H1 (cell line): ENCODE results near the gene TPSD1. TPM values are rescaled to one million over a fixed set of nuclear protein-coding genes. Genes with fewer than 3 reads are reported as not detected.
"Not testable (repeated sequence)": the region's sequence is repeated elsewhere in the genome, so short reads cannot be mapped to it uniquely, and the experiment has no call there.

ENCODE experiments used
- CTCF ChIA-PET: fragments of 300-600 bp; sonication (Branson Sonifier 250); formaldehyde crosslinking; loops from one replicate; lab custom pipeline; 2021; ENCODE audit not compliant: partially characterized antibody; lab: Charles Lee
- POLR2A ChIA-PET: fragments of 300-600 bp; sonication (Branson Sonifier 250); formaldehyde crosslinking; loops from one replicate; lab custom pipeline; 2021; ENCODE audit warnings: inconsistent platforms; ENCODE audit not compliant: partially characterized antibody; lab: Charles Lee
- DNase-seq, 2 experiments: peaks; one replicate each; pipeline versions ENCODE4 v3.0.0 to v3.0.0-alpha.2; 2010 to 2022; ENCODE audit warnings: low spot score in 2 of 2, low read depth in 1 of 2, mixed read lengths in 1 of 2
- FAIRE-seq: peaks from 2 replicates; lab custom pipeline; 2011; peaks lifted over from hg19 to GRCh38; lab: Jason Lieb, UNC
- H2AFZ ChIP-seq: 2 replicates; pipeline ENCODE4 v1.8.1; 2012; ENCODE audit warnings: low read length, inconsistent platforms
- H2AK5ac ChIP-seq: 2 replicates; pipeline ENCODE4 v1.6.1; 2013; ENCODE audit warnings: low read depth, low read length
- H2BK120ac ChIP-seq: replicated peaks from 2 replicates; pipeline ENCODE3; 2013; ENCODE audit warnings: low read depth, low read length, inconsistent platforms
- H2BK12ac ChIP-seq: 2 replicates; pipeline ENCODE4 v1.6.1; 2013; ENCODE audit warnings: low read depth, low read length
- H2BK15ac ChIP-seq: 2 replicates; pipeline ENCODE4 v1.6.1; 2013; ENCODE audit warnings: low read length
- H2BK20ac ChIP-seq: 2 replicates; pipeline ENCODE4 v1.6.1; 2013; ENCODE audit warnings: low read length
- H2BK5ac ChIP-seq: 2 replicates; pipeline ENCODE4 v1.6.1; 2013; ENCODE audit warnings: low read depth, low read length
- H3K14ac ChIP-seq: 2 replicates; pipeline ENCODE4 v1.6.1; 2013; ENCODE audit warnings: inconsistent platforms; ENCODE audit not compliant: insufficient read length
- H3K18ac ChIP-seq: 2 replicates; pipeline ENCODE4 v1.6.1; 2013; ENCODE audit warnings: low read length; ENCODE audit errors: extremely low read depth
- H3K23ac ChIP-seq: 2 replicates; pipeline ENCODE4 v1.6.1; 2013; ENCODE audit warnings: inconsistent platforms; ENCODE audit not compliant: insufficient read length
- H3K23me2 ChIP-seq: 2 replicates; pipeline ENCODE4 v1.6.1; 2013; ENCODE audit warnings: low read depth, low read length
- H3K27ac ChIP-seq: 2 replicates; pipeline ENCODE4 v1.6.1; 2011; ENCODE audit warnings: low read depth, low read length, inconsistent platforms
- H3K27me3 ChIP-seq, 4 experiments: replicated peaks in 1 of 4; 1 replicate in 1 of 4; 2 replicates in 3 of 4; pipeline versions ENCODE4 v1.6.1 to v1.8.1; 2011 to 2013; ENCODE audit warnings: low read length in 3 of 4, mild to moderate bottlenecking in 3 of 4, inconsistent platforms in 2 of 4, mixed read lengths in 2 of 4, moderate library complexity in 1 of 4; ENCODE audit not compliant: control insufficient read depth in 3 of 4, insufficient read depth in 3 of 4; ENCODE audit errors: extremely low read depth in 1 of 4
- H3K36me3 ChIP-seq, 4 experiments: 2 replicates each; pipeline versions ENCODE4 v1.6.1 to v1.8.1; 2011 to 2013; ENCODE audit warnings: mild to moderate bottlenecking in 4 of 4, low read length in 3 of 4, moderate library complexity in 2 of 4, control low read depth in 1 of 4, inconsistent platforms in 1 of 4; ENCODE audit not compliant: insufficient read depth in 4 of 4, control insufficient read depth in 2 of 4
- H3K4ac ChIP-seq: replicated peaks from 2 replicates; pipeline ENCODE3; 2013; ENCODE audit warnings: low read length, low read depth, mixed read lengths, inconsistent platforms; ENCODE audit not compliant: insufficient read length
- H3K4me1 ChIP-seq, 4 experiments: replicated peaks in 1 of 4; 1 replicate in 1 of 4; 2 replicates in 3 of 4; pipeline versions ENCODE4 v1.6.1 to v1.8.1; 2011 to 2013; ENCODE audit warnings: low read length in 3 of 4, inconsistent platforms in 2 of 4, mixed read lengths in 1 of 4; ENCODE audit not compliant: insufficient read depth in 4 of 4, control insufficient read depth in 3 of 4
- H3K4me2 ChIP-seq, 2 experiments: 2 replicates each; pipeline versions ENCODE4 v1.6.1 to v1.8.1; 2011 to 2013; ENCODE audit warnings: low read depth in 2 of 2, low read length in 2 of 2, control low read depth in 1 of 2, inconsistent platforms in 1 of 2, mild to moderate bottlenecking in 1 of 2; ENCODE audit not compliant: insufficient read depth in 1 of 2
- H3K4me3 ChIP-seq, 4 experiments: fragments of 200-600, 300-600 bp in 1 of 4; sonication (generic), shearing (Covaris generic), sonication (Bioruptor Twin) in 1 of 4; 2 replicates each; pipeline versions ENCODE4 v1.5.1 to v1.8.1; 2011 to 2016; ENCODE audit warnings: low read length in 4 of 4, low read depth in 3 of 4, control low read depth in 2 of 4, inconsistent platforms in 2 of 4, mild to moderate bottlenecking in 2 of 4, mixed read lengths in 1 of 4, moderate library complexity in 1 of 4; ENCODE audit not compliant: insufficient read depth in 2 of 4; ENCODE audit errors: extremely low read depth in 1 of 4
- H3K56ac ChIP-seq: replicated peaks from 2 replicates; pipeline ENCODE3; 2013; ENCODE audit warnings: low read depth, mild to moderate bottlenecking, mixed read lengths, low read length, inconsistent platforms; ENCODE audit not compliant: insufficient read length
- H3K79me1 ChIP-seq: 2 replicates; pipeline ENCODE4 v1.6.1; 2013; ENCODE audit warnings: low read depth, low read length, control low read depth
- H3K79me2 ChIP-seq, 2 experiments: 2 replicates each; pipeline versions ENCODE4 v1.6.1 to v1.8.1; 2012 to 2013; ENCODE audit warnings: low read length in 2 of 2, mild to moderate bottlenecking in 2 of 2, inconsistent platforms in 1 of 2; ENCODE audit not compliant: insufficient read depth in 2 of 2, control insufficient read depth in 1 of 2
- H3K9ac ChIP-seq, 4 experiments: replicated peaks in 1 of 4; 1 replicate in 1 of 4; 2 replicates in 3 of 4; pipeline versions ENCODE4 v1.6.1 to v1.8.1; 2011 to 2013; ENCODE audit warnings: low read depth in 3 of 4, low read length in 3 of 4, control low read depth in 2 of 4, mild to moderate bottlenecking in 2 of 4, moderate library complexity in 2 of 4, inconsistent platforms in 1 of 4; ENCODE audit errors: extremely low read depth in 1 of 4
- H3K9me3 ChIP-seq, 2 experiments: 2 replicates each; pipeline versions ENCODE4 v1.6.1 to v1.8.1; 2012 to 2013; ENCODE audit warnings: mild to moderate bottlenecking in 2 of 2, moderate library complexity in 2 of 2, control low read depth in 1 of 2, inconsistent platforms in 1 of 2, low read depth in 1 of 2, low read length in 1 of 2, mixed read lengths in 1 of 2; ENCODE audit not compliant: insufficient read depth in 2 of 2
- H4K20me1 ChIP-seq, 2 experiments: replicated peaks in 1 of 2; 2 replicates each; pipeline versions ENCODE3 to v1.8.1; 2011 to 2013; ENCODE audit warnings: inconsistent platforms in 2 of 2, low read length in 2 of 2, mild to moderate bottlenecking in 1 of 2; ENCODE audit not compliant: insufficient read depth in 2 of 2, control insufficient read depth in 1 of 2
- H4K5ac ChIP-seq: 2 replicates; pipeline ENCODE4 v1.6.1; 2013; ENCODE audit warnings: low read length, low read depth, mixed read lengths, inconsistent platforms; ENCODE audit not compliant: insufficient read length
- H4K8ac ChIP-seq: 2 replicates; pipeline ENCODE4 v1.8.0; 2013; ENCODE audit warnings: mild to moderate bottlenecking, moderate library complexity, low read length, inconsistent platforms; ENCODE audit not compliant: insufficient read depth; ENCODE audit errors: extremely low read depth
- H4K91ac ChIP-seq: replicated peaks from 2 replicates; pipeline ENCODE3; 2013; ENCODE audit warnings: low read length, mixed read lengths, inconsistent platforms; ENCODE audit not compliant: insufficient read length
- WGBS, 2 experiments: shearing (Covaris generic) in 1 of 2; methylation state at CpG; one replicate each; pipeline versions ENCODE4 v1.1.6 to v1.1.7; 2013 to 2015; ENCODE audit warnings: low lambda C conversion rate in 2 of 2, mixed read lengths in 2 of 2, inconsistent platforms in 1 of 2, low coverage in 1 of 2, missing lambda C conversion rate in 1 of 2; ENCODE audit not compliant: insufficient replicate concordance in 2 of 2, insufficient coverage in 1 of 2, insufficient read length in 1 of 2; ENCODE audit errors: extremely low coverage in 1 of 2, missing lambda C conversion rate in 1 of 2; 5-methylcytosine and 5-hydroxymethylcytosine counted together
- polyA plus RNA-seq, 7 experiments: library from polyadenylated mRNA; depleted of rRNA in 3 of 7; stranded (reverse) in 5 of 7; unstranded in 2 of 7; fragments of >200 nt in 5 of 7; fragments of 200-250 nt in 2 of 7; gene quantifications; 1 replicate in 5 of 7; 2 replicates in 1 of 7; 4 replicates in 1 of 7; pipeline versions ENCODE4 v1.2.1 to v1.2.3, GENCODE V29; 2011 to 2013; ENCODE audit warnings: missing spikeins in 2 of 7, mixed read lengths in 2 of 7
- total RNA-seq: library from RNA; stranded (reverse); fragmentation: NEBNext Ultra II Directional; extraction: Animal tissue kit (Norgen Biotek cat#: 25700); gene quantifications from 2 replicates; pipeline ENCODE4 v1.2.1, GENCODE V29; 2021

Gene TPSD1
- total and polyA plus RNA-seq, 2 of the 8 experiments (the other 6 are each of a cell fraction or from before 2014, with no cell fraction given) = 0.26 TPM; not detected in 1

DNA sequence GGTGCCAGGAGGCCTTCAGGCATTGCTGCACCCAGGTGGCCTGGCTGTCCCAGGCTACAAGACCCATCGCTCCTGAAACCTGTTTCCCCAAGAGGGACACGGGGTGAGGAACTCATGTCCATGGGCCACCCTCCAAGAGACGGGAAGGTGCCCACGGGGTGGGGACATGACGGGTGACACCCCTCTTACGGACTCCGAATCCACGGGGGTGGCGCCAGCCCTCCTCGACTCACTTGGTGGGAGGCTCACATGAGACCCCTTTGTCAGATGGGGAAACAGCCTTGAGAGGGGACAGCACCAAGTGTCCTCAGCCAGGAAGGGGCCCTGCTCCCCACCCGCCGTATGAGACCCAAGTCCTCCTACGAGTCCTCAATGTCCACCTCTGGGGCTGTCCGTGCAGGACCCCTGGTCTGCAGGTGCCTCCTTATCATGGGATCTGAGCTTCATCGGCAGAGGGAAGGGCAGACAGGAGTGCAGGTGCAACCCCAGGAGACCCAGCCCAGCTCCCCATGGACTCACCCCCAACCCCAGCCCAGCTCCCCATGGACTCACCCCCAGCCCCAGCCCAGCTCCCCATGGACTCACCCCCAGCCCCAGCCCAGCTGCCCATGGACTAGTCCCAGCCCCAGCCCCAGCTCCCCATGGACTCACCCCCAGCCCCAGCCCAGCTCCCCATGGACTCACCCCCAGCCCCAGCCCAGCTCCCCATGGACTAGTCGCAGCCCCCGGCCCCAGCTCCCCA lies 25.2 kb upstream of the TPSD1 start:
- H3K56ac ChIP-seq, H4K8ac ChIP-seq, H2BK15ac ChIP-seq, H2BK120ac ChIP-seq, H3K9me3 ChIP-seq, H2BK12ac ChIP-seq, H2BK20ac ChIP-seq, H3K4me2 ChIP-seq, H3K27ac ChIP-seq, H2AK5ac ChIP-seq, H3K14ac ChIP-seq, H2AFZ ChIP-seq, H4K91ac ChIP-seq, H3K79me1 ChIP-seq, H4K20me1 ChIP-seq, H4K5ac ChIP-seq, POLR2A ChIA-PET, H3K18ac ChIP-seq, H3K9ac ChIP-seq, DNase-seq, H3K79me2 ChIP-seq, H3K27me3 ChIP-seq, H3K23me2 ChIP-seq, FAIRE-seq, H3K4ac ChIP-seq, H3K4me3 ChIP-seq, H2BK5ac ChIP-seq, H3K23ac ChIP-seq, H3K36me3 ChIP-seq, H3K4me1 ChIP-seq: not testable (repeated sequence)
- WGBS, 2 experiments = 97% methylated on average over 5 of the region's 17 CpGs; no CpG with 5 or more reads in 1 of the 2 experiments
- CTCF ChIA-PET = interaction anchor here (0.8 kb wide), 1 partner anchor 38 kb away, joined by 3 read pairs; no protein-coding TSS in a partner anchor

DNA sequence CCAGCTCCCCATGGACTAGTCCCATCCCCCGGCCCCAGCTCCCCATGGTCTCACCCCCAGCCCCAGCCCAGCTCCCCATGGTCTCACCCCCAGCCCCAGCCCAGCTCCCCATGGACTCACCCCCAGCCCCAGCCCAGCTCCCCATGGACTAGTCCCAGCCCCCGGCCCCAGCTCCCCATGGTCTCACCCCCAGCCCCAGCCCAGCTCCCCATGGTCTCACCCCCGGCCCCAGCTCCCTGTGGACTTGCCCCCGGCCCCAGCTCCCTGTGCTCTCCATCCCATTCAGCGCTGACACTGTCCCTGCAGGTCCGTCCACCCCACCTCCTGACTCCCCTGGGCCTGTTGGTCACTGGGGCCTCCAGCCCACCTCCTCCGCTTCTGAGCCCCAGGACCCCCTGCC lies 24.6 kb upstream of the TPSD1 start:
- H2BK5ac ChIP-seq, H3K18ac ChIP-seq, H4K20me1 ChIP-seq, H3K4ac ChIP-seq, H2AK5ac ChIP-seq, H4K8ac ChIP-seq, H4K91ac ChIP-seq, H3K4me1 ChIP-seq, FAIRE-seq, H3K14ac ChIP-seq, H3K79me2 ChIP-seq, H3K36me3 ChIP-seq, H3K23me2 ChIP-seq, H3K27ac ChIP-seq, DNase-seq, H3K9me3 ChIP-seq, H2BK20ac ChIP-seq, H3K23ac ChIP-seq, H3K9ac ChIP-seq, H3K4me2 ChIP-seq, H2BK120ac ChIP-seq, H3K4me3 ChIP-seq, POLR2A ChIA-PET, H2AFZ ChIP-seq, H3K56ac ChIP-seq, H2BK15ac ChIP-seq, H3K79me1 ChIP-seq, H3K27me3 ChIP-seq, H2BK12ac ChIP-seq, H4K5ac ChIP-seq: not testable (repeated sequence)
- no CpG with 5 or more reads among the region's 7 CpGs for WGBS, 2 experiments
- CTCF ChIA-PET = interaction anchor here (0.8 kb wide), 1 partner anchor 39 kb away, joined by 3 read pairs; no protein-coding TSS in a partner anchor
